GDM1 (cell line): ENCODE results near the gene TRIM46.
"Not testable (repeated sequence)": the region's sequence is repeated elsewhere in the genome, so short reads cannot be mapped to it uniquely, and the experiment has no call there.

Experiments used
- DNase-seq: peaks from one replicate; lab custom pipeline; 2025; lab: John Stamatoyannopoulos, UW

TRIM46 gene

DNA sequence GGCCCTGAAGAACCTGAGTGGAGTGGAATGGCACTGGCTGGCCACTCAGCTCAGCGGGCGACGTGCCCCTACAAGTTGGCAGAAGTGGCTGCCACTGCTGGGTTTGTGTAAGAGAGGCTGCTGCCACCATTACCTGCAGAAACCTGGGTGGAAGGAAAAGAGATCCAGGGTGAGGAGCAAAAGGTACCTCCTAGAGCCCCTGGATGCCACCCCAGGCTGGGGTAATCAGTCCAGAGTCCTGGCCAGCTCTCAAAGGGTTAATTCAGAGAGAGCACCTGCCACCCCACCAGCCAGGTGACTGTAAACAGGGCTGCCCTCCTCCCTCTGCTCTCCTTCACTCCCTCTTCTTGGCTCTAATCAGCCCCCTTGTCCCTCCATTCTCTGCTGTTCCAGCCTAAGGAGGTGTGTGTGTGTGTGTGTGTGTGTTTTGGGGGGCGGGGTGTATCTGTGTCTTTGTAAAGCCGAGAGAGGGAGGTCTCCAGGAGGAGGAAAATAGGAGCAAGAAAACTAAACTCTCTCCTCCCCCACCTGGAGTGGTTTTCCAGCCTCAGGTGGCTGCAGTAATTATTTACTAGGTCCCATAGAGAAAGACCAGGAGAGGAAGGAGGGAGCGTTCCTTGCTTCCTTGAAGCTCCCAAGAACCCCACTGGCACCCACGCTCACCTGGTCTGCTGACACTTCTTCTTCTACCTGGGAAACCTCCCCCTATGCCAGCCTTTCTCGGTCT lies 12.6 kb downstream of the TRIM46 start:
- DNase-seq = no peak

GRCh38 chr1:155186794-155187455 lies 13.3 kb downstream of the TRIM46 start:
- DNase-seq = no peak

DNA sequence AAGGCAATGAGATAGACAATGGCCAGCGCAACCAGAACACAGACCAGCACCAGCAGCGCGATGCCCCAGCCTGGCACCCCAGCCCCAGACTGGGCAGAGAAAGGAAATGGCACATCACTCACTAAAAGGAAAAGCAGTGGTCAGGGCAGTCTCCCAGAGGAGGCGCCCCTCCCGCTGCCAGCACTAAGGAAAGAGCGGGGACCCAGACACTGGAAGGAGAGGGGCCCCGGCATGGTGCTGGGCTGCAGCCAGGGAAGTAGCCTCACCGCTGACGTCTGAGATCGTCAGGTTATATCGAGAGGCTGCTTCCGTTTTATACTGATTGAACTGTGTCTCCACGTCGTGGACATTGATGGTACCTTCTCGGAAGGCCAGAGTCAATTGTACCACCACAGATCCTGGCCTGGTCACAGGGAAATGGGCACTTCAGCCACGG lies 13.8 kb downstream of the TRIM46 start:
- DNase-seq = no peak

- no peak for DNase-seq
These were observed 14.6 kb downstream of the TRIM46 start for GRCh38 chr1:155188268-155188667.

DNA sequence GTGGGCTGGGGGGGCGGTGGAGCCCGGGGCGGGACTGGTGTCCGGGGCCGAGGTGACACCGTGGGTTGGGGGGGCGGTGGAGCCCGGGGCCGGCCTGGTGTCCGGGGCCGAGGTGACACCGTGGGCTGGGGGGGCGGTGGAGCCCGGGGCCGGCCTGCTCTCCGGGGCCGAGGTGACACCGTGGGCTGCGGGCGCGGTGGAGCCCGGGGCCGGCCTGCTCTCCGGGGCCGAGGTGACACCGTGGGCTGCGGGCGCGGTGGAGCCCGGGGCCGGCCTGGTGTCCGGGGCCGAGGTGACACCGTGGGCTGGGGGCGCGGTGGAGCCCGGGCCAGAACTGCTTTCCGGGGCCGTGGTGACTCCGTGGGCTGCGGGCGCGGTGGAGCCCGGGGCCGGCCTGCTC lies 16.3 kb downstream of the TRIM46 start:
- DNase-seq = not testable (repeated sequence)

DNA sequence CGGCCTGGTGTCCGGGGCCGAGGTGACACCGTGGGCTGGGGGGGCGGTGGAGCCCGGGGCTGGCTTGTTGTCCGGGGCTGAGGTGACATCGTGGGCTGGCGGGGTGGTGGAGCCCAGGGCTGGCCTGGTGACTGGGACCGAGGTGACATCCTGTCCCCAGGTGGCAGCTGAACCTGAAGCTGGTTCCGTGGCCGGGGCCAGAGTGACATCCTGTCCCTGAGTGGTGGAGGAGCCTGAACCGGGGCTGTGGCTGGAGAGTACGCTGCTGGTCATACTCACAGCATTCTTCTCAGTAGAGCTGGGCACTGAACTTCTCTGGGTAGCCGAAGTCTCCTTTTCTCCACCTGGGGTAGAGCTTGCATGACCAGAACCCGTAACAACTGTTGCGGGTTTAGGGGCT lies 18.3 kb downstream of the TRIM46 start:
- no peak for DNase-seq

DNA sequence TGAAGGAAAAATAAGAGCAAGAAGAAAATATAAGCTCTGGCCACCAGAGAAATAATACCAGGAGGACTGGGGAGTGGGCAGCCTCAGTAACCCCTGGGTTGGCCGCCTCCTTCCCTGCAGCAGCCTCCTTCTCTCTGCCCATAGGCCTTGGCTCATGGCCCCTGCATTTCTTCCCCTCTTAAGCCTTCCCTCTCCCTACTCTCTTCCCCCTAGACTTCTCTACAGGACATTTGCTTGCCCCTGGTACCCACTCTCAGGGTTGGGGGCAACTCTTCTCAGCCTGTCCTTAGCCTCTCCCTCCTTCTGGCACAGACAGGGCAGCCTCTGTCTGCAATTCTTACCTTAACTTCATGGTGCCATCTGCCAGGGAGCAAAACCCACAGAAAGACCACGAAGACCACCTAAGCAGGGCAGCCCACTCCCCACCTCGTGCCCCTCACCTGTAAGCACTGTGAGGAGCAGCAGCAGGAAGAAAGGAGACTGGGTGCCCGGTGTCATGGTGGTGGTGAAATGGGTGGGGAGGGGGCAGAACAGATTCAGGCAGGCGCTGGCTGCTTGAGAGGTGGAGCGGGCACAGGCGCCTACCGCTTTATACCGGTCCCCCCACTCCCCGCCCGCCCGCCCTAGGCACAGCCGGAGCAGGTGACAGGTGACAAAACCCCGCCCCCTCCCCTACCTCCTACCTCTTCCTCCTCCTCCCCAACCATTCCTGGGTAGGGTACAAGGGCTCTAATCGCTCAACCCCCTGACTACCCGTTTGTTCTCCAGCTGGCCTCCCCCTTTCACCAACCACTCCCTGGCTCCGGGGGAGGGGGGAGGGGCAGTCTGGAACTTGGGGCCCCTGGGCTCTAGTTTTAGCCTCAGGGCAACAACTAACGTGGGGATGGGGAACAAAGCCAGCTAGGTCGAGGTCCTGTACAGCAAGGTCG lies 19.0 kb downstream of the TRIM46 start:
- no peak for DNase-seq

GRCh38 chr1:155193275-155193990 lies 19.8 kb downstream of the TRIM46 start:
- peak; percentile 63 for DNase-seq

- not testable (repeated sequence) for DNase-seq
These were observed 20.3 kb downstream of the TRIM46 start for GRCh38 chr1:155193991-155194240.

GRCh38 chr1:155195201-155196102 lies 21.8 kb downstream of the TRIM46 start:
- no peak for DNase-seq

- DNase-seq = no peak
These were observed 22.6 kb downstream of the TRIM46 start for GRCh38 chr1:155196103-155196892.

- DNase-seq = no peak
These were observed 23.4 kb downstream of the TRIM46 start for GRCh38 chr1:155196893-155197638.

GRCh38 chr1:155197901-155198546 lies 24.4 kb downstream of the TRIM46 start:
- no peak for DNase-seq

DNA sequence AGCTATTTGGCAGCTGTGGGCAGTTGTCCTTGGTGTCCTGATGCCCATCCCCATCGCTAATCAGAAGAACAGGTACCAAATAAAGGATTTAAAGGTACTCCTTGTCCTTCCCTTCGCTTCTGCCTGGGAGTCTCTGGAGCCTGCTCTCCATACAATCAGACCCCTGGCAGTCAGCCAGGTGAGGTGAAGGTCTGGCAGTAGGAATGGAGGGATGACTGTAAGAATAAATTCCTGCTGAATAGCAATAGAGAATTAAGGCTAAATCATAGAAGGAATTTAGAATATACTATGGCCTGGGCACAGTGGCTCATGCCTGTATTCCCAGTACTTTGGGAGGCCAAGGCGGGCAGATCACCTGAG lies 24.9 kb downstream of the TRIM46 start:
- DNase-seq = no peak

DNA sequence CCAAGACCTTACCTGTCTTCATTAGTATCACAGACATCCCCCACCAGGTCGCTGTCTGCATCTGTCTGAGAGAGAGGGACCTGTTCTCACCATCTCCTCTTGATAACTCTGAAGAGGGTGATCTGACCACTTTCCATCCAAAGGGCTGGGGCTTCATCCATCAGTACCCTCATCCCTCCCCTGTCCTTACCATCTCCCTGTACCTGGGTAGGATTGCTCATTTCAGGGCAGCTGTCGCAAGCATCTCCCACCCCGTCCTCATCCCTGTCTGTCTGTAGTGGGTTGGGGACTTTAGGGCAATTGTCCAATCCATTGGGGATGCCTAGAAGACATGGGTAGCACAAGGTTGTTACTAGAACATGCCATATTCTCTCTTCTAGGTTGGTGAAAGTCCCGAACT lies 26.1 kb downstream of the TRIM46 start:
- no peak for DNase-seq

GRCh38 chr1:155200920-155201319 lies 27.3 kb downstream of the TRIM46 start:
- no peak for DNase-seq

DNA sequence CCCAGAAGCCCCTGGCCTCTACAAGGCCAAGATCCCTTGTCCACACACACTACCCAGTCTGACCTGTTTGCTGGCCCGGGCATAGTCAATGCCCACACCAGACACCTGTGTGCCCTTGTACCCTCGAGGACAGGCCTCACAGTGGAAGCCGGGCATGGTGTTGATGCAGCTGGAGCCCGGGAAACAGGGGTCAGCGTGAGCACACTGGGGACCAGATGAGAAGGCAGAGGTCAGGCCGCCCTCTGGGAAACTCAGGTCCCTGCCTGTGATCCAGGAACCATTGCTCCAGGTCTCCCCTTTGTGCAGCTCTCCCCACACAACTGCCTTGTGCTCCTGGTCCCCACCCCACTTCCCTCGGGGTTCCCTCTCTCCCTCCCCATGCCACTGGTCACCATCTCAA lies 28.5 kb downstream of the TRIM46 start:
- DNase-seq = no peak

DNA sequence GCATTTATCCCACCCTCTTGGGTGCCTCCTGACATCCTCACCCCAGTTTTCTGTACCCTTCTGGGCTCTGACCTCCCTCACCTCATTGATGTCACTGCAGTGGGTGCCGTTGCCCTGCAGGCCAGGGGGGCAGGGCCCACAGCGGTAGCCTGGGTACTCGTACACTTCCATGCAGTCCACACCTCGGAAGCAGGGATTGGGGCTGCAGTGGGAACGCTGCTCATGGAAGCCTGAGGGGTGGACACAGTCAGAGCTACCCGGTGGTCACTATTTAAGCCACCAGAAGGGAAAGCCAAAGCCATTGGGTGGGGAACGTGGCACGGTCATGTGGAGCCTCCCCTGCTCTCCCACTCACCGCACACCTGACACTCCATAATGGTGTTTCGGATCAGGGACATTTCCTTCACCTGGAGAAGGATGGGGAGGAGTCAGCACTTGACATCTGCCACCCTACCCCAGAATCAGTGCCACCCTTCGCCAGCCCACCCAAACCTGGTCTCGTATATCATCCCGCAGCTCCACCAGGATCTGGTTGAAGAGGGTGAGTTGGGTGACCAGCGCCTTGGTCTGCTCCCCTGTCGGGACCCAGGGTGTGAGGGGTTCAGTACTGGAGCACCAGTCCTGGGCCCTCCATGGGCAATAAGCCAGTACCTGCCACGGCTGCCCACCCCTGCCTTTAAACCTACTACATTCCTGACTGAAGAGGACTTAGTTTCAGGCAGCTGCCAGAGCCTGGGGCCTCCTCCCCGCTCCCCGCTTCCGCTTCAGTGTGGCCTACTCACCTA lies 29.3 kb downstream of the TRIM46 start:
- DNase-seq = no peak
